HG03378 (cell line): ENCODE measurements around the gene SCYL3.
"Not testable (repeated sequence)": the region's sequence is repeated elsewhere in the genome, so short reads cannot be mapped to it uniquely, and the experiment has no call there.

ENCODE experiments used
- ATAC-seq: cut with Tn5 transposase; IDR thresholded peaks from one replicate; pipeline ENCODE4 v1.9.1; 2021; ENCODE audit warnings: mild to moderate bottlenecking, moderate library complexity; ENCODE audit not compliant: unreplicated experiment

Gene SCYL3

DNA sequence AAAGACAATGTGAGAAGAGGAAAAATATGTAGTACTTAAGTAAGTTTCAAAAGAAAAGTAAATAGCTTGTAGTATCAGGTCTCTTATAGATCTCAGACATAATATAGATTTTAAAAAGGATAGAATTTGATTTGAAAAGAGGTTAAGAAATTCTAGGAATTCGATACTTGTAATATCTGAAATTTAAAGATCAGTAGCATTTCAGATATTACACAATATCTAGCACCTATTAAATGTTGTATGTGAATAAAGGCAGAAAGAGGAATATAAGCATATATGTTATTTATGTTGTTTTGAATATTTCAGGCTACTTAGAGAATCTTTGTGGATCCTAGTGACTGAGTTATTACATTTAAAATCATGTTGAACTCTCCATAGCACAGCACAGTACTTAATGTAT lies 64.0 kb downstream of the SCYL3 start:
- no peak for ATAC-seq

- no peak for ATAC-seq
These were observed 69.5 kb downstream of the SCYL3 start for GRCh38 chr1:169824153-169824552.

DNA sequence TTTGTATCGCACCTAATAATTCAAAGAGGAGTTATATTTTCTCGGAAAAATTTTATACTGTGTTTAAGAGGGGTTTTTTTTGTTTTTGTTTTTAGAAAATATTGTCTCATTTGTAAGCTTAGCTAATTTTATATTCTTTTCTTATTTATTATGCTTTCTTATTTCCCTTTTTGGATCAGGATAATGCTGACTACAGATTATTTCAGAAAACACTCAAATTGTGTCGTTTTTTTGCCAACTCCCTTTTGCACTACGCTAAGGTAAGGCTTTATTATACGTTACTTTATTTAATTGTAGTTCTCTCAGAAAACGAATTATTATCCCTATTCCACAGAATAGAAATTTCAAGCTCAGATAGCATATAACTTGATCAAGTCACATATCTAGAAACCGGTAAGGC lies 72.2 kb downstream of the SCYL3 start:
- ATAC-seq: no peak

DNA sequence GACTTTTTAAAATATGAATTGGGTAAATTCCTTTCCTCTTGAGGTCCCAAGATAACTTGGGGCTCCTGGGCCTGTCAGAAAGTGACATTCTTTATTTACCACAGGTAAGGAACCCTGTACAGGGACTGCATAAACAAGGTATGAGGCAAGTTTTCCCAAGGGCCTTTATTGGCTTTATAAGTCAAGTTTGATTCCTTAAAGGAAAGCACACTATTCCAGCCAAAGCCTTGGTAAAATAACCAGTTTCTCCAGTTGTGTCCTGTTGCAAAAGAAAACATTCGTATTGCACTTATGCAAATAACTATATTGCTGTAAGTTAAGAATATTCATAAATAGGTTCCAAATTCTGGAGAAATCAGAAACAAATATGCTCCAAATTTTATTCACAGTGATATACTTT lies 77.1 kb downstream of the SCYL3 start:
- ATAC-seq: no peak

- ATAC-seq: no peak
These were observed 79.4 kb downstream of the SCYL3 start for GRCh38 chr1:169814265-169814664.

DNA sequence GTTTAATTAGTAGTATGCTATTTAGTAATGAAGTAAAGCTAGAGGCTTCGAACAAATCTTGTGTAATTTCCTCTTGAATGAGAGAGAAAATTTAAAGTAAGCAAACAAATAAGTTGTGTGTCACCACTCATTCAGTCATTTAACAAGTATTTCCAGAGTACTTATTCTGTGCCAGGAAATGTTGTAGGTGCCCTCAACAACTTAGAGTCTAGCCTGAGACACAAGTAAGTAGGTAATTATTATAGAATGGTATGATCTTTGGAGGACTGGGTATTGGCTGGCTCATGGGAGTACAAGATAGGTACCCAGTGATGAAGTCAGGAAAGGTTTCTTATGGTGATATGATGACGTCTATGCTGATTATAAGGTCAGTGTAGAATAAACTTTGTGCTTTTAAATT lies 81.6 kb downstream of the SCYL3 start:
- ATAC-seq: no peak

GRCh38 chr1:169811418-169812035 lies 82.2 kb downstream of the SCYL3 start:
- not testable (repeated sequence) for ATAC-seq

DNA sequence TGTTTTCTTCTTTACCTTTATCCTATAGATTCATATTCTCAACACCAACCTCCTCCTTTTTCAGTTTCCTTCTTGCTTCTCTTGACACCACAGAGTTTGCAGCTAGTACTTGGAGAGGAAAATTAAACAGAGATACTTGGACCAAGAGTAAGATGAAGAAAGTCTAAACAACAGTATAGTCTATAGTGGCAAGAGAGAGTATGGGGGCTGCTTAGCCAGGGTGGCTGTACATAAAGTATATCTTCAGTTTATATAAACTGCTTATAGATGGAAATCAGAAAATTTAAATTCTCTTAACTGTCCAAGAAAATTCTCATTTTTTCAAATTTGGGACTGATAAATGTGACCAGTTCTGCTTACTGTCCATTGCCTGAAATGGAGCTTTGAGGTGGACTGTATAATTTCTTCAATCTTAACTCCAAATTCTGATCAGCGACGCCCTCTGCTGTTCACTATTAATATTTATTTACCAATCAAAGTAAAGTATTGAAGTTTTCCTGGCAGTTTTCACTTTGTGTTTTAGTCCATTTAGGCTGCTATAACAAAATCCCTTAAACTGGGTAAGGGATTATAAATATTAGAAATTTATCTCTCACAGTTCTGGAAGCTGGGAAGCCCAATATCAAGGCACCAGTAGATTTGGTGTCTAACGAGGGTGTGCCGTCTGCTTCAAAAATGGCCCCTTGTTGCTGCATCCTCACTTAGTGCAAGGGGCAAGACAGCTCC lies 84.2 kb downstream of the SCYL3 start:
- peak; percentile 64 for ATAC-seq

- no peak for ATAC-seq
These were observed 88.8 kb downstream of the SCYL3 start for GRCh38 chr1:169804941-169805340.

DNA sequence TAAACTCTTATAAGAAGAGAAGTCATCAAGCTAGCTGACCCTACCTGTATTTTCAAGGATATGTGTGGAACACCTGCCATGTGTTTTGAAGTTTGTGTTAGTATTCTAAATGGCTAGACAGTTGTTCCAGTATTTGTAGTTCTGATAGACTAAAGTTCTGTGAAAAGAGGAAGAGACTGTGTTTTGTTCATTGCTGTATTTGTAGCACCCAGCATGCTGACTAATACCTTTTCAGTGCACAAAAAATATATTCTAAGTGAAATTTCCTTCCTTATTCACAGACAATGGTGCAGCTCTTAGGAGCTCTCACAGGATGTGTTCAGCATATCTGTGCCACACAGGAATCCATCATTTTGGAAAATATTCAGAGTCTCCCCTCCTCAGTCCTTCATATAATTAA lies 90.8 kb downstream of the SCYL3 start:
- ATAC-seq: no peak
